WTC11 (cell line): ENCODE measurements around the gene TMEM135. TPM values are rescaled to one million over a fixed set of nuclear protein-coding genes. Genes with fewer than 3 reads are reported as not detected.

Experiments
- ATAC-seq: fragments of 200-7000 bp; cut with Tn5 transposase; 2 replicates; pipeline ENCODE4 v1.10.0; 2021; ENCODE audit warnings: mild to moderate bottlenecking, moderate library complexity
- CTCF ChIA-PET: fragments of 300-600 bp; sonication (Branson Sonifier 250); formaldehyde crosslinking; loops from one replicate; lab custom pipeline; 2021; ENCODE audit warnings: antibody characterized with exemption; lab: Charles Lee
- POLR2A ChIA-PET: fragments of 350-600 bp; sonication (Branson Sonifier 250); formaldehyde crosslinking; loops from one replicate; lab custom pipeline; 2021; ENCODE audit warnings: antibody characterized with exemption; lab: Charles Lee
- DNase-seq: peaks from one replicate; pipeline ENCODE4 v3.0.0; 2021; ENCODE audit warnings: low spot score
- H3K27ac Mint-ChIP-seq: 2 replicates; pipeline ENCODE4 v1.8.0; 2021; ENCODE audit warnings: mixed read lengths
- H3K27me3 Mint-ChIP-seq: 2 replicates; pipeline ENCODE4 v1.8.0; 2021; ENCODE audit warnings: low read depth, mild to moderate bottlenecking, moderate library complexity, mixed read lengths
- H3K36me3 Mint-ChIP-seq: 2 replicates; pipeline ENCODE4 v1.8.0; 2021; ENCODE audit warnings: mixed read lengths
- H3K4me1 Mint-ChIP-seq: 2 replicates; pipeline ENCODE4 v1.8.0; 2022; ENCODE audit warnings: mixed read lengths
- H3K4me3 Mint-ChIP-seq: 2 replicates; pipeline ENCODE4 v1.8.0; 2021; ENCODE audit warnings: mild to moderate bottlenecking, moderate library complexity, mixed read lengths
- H3K9me3 Mint-ChIP-seq: 2 replicates; pipeline ENCODE4 v1.8.0; 2021; ENCODE audit warnings: mixed read lengths
- HMGA2 ChIP-seq: fragments of 250-450 bp; sonication (Bioruptor Pico); IDR thresholded peaks from 2 replicates; pipeline ENCODE4 v1.4.0; 2021; ENCODE audit warnings: mild to moderate bottlenecking, moderate library complexity
- NFE2L1 ChIP-seq: sonication (generic); formaldehyde crosslinking; IDR thresholded peaks from 2 replicates; pipeline ENCODE4 v1.8.1; 2023; ENCODE audit warnings: missing genetic modification reagents
- NR1H2 ChIP-seq: sonication (generic); formaldehyde crosslinking; IDR thresholded peaks from 2 replicates; pipeline ENCODE4 v1.9.0; 2021; ENCODE audit warnings: mild to moderate bottlenecking, moderate library complexity, missing genetic modification reagents
- RELA ChIP-seq: sonication (generic); formaldehyde crosslinking; IDR thresholded peaks from 2 replicates; pipeline ENCODE4 v1.8.1; 2022; ENCODE audit warnings: missing genetic modification reagents, mild to moderate bottlenecking, borderline replicate concordance
- RORB ChIP-seq: fragments of 250-450 bp; sonication (Bioruptor Pico); IDR thresholded peaks from 2 replicates; pipeline ENCODE4 v1.9.0; 2021; ENCODE audit warnings: mild to moderate bottlenecking
- SMAD3 ChIP-seq: sonication (generic); formaldehyde crosslinking; IDR thresholded peaks from 2 replicates; pipeline ENCODE4 v1.8.0; 2022; ENCODE audit warnings: missing genetic modification reagents, mild to moderate bottlenecking, borderline replicate concordance
- TCF7 ChIP-seq: sonication (generic); formaldehyde crosslinking; IDR thresholded peaks from 2 replicates; pipeline ENCODE4 v1.8.0; 2022; ENCODE audit warnings: mild to moderate bottlenecking, low read depth, missing genetic modification reagents, moderate library complexity
- TP53 ChIP-seq: sonication (generic); formaldehyde crosslinking; IDR thresholded peaks from 2 replicates; pipeline ENCODE4 v1.8.1; 2023; ENCODE audit warnings: mild to moderate bottlenecking, missing genetic modification reagents
- total RNA-seq: library from RNA; stranded (reverse); gene quantifications from 3 replicates; pipeline ENCODE4 v1.2.3, GENCODE V29; 2021
- TF ChIP-seq, protein P1 (sequence below): fragments of 250-450 bp; sonication (Bioruptor Pico); IDR thresholded peaks from 2 replicates; pipeline ENCODE4 v2.1.2; 2022; ENCODE audit warnings: mild to moderate bottlenecking, moderate library complexity
- TF ChIP-seq, protein P2 (sequence below): sonication (generic); formaldehyde crosslinking; IDR thresholded peaks from 2 replicates; pipeline ENCODE4 v1.8.0; 2022; ENCODE audit warnings: mild to moderate bottlenecking, missing genetic modification reagents
- TF ChIP-seq, protein P3 (sequence below): sonication (generic); formaldehyde crosslinking; IDR thresholded peaks from 2 replicates; pipeline ENCODE4 v1.8.0; 2022; ENCODE audit warnings: mild to moderate bottlenecking, missing genetic modification reagents
- TF ChIP-seq, protein P4 (sequence below): sonication (generic); formaldehyde crosslinking; IDR thresholded peaks from 2 replicates; pipeline ENCODE4 v1.8.1; 2022; ENCODE audit warnings: mild to moderate bottlenecking, moderate library complexity, missing genetic modification reagents
- TF ChIP-seq, protein P5 (sequence below): sonication (generic); formaldehyde crosslinking; IDR thresholded peaks from 2 replicates; pipeline ENCODE4 v1.8.0; 2022; ENCODE audit warnings: mild to moderate bottlenecking, missing genetic modification reagents
- TF ChIP-seq, protein P6 (sequence below): sonication (generic); formaldehyde crosslinking; IDR thresholded peaks from 2 replicates; pipeline ENCODE4 v1.8.1; 2023; ENCODE audit warnings: mild to moderate bottlenecking, moderate library complexity, missing genetic modification reagents
- TF ChIP-seq, protein P7 (sequence below): sonication (generic); formaldehyde crosslinking; IDR thresholded peaks from 2 replicates; pipeline ENCODE4 v1.8.0; 2023; ENCODE audit warnings: missing genetic modification reagents

Gene TMEM135
- total RNA-seq, 1 experiment from 2014 or later: 35.8 TPM

DNA sequence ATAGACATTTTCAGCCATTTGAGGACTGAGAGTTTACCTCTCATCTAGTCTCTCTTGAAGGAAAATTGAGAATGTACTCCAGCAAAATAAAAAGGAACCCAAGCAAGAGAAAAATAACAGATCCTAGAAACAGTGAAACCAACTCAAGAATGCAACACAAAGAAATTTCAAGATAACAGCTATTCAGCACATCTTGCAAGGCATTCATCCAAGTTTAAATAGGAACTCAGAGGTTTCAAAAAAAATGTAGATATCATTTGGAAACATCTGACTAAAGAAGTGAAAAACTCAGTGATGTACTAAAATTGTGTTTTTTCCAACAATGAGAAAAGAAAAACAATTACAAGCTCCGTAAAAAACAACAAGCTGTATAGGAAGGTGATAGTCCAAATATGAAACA lies 76.4 kb downstream of the TMEM135 start:
- Mint-ChIP-seq H3K27ac (no peak overlapping the region), H3K36me3 (no peaks in the 10 kb centered on the region), H3K4me3 (no peak overlapping the region), H3K4me1 (peaks cover 2% of the 10 kb centered on the region), H3K9me3 (no peaks in the 10 kb centered on the region), H3K27me3 (no peaks in the 10 kb centered on the region; the same call in 1 of the 2 replicates)
- DNase-seq (no peak), ATAC-seq (no peak)
- ChIA-PET CTCF (interaction anchor here (1.3 kb wide), 2 partner anchors 12 to 16 kb away, joined by 3 to 8 read pairs; no protein-coding TSS in a partner anchor), POLR2A (interaction anchor here (0.5 kb wide), 1 partner anchor 110 kb away, joined by 3 read pairs; no protein-coding TSS in a partner anchor)
- TF ChIP-seq, protein P1, sequence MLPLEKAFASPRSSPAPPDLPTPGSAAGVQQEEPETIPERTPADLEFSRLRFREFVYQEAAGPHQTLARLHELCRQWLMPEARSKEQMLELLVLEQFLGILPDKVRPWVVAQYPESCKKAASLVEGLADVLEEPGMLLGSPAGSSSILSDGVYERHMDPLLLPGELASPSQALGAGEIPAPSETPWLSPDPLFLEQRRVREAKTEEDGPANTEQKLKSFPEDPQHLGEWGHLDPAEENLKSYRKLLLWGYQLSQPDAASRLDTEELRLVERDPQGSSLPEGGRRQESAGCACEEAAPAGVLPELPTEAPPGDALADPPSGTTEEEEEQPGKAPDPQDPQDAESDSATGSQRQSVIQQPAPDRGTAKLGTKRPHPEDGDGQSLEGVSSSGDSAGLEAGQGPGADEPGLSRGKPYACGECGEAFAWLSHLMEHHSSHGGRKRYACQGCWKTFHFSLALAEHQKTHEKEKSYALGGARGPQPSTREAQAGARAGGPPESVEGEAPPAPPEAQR: no peak
- TF ChIP-seq NFE2L1 (CRISPR knock-in tag): no peak
- TF ChIP-seq HMGA2: no peak
- TF ChIP-seq, protein P2, sequence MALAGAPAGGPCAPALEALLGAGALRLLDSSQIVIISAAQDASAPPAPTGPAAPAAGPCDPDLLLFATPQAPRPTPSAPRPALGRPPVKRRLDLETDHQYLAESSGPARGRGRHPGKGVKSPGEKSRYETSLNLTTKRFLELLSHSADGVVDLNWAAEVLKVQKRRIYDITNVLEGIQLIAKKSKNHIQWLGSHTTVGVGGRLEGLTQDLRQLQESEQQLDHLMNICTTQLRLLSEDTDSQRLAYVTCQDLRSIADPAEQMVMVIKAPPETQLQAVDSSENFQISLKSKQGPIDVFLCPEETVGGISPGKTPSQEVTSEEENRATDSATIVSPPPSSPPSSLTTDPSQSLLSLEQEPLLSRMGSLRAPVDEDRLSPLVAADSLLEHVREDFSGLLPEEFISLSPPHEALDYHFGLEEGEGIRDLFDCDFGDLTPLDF (CRISPR knock-in tag): no peak
- TF ChIP-seq RORB (CRISPR knock-in tag): no peak
- TF ChIP-seq, protein P3, sequence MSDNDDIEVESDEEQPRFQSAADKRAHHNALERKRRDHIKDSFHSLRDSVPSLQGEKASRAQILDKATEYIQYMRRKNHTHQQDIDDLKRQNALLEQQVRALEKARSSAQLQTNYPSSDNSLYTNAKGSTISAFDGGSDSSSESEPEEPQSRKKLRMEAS: no peak
- no peak for TF ChIP-seq TP53 (CRISPR knock-in tag)
- TF ChIP-seq, protein P4, sequence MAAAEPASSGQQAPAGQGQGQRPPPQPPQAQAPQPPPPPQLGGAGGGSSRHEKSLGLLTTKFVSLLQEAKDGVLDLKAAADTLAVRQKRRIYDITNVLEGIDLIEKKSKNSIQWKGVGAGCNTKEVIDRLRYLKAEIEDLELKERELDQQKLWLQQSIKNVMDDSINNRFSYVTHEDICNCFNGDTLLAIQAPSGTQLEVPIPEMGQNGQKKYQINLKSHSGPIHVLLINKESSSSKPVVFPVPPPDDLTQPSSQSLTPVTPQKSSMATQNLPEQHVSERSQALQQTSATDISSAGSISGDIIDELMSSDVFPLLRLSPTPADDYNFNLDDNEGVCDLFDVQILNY (CRISPR knock-in tag): no peak
- TF ChIP-seq, protein P5, sequence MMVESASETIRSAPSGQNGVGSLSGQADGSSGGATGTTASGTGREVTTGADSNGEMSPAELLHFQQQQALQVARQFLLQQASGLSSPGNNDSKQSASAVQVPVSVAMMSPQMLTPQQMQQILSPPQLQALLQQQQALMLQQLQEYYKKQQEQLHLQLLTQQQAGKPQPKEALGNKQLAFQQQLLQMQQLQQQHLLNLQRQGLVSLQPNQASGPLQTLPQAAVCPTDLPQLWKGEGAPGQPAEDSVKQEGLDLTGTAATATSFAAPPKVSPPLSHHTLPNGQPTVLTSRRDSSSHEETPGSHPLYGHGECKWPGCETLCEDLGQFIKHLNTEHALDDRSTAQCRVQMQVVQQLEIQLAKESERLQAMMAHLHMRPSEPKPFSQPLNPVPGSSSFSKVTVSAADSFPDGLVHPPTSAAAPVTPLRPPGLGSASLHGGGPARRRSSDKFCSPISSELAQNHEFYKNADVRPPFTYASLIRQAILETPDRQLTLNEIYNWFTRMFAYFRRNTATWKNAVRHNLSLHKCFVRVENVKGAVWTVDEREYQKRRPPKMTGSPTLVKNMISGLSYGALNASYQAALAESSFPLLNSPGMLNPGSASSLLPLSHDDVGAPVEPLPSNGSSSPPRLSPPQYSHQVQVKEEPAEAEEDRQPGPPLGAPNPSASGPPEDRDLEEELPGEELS (CRISPR knock-in tag): no peak
- no peak for TF ChIP-seq NR1H2
- no peak for TF ChIP-seq SMAD3
- TF ChIP-seq, protein P6, sequence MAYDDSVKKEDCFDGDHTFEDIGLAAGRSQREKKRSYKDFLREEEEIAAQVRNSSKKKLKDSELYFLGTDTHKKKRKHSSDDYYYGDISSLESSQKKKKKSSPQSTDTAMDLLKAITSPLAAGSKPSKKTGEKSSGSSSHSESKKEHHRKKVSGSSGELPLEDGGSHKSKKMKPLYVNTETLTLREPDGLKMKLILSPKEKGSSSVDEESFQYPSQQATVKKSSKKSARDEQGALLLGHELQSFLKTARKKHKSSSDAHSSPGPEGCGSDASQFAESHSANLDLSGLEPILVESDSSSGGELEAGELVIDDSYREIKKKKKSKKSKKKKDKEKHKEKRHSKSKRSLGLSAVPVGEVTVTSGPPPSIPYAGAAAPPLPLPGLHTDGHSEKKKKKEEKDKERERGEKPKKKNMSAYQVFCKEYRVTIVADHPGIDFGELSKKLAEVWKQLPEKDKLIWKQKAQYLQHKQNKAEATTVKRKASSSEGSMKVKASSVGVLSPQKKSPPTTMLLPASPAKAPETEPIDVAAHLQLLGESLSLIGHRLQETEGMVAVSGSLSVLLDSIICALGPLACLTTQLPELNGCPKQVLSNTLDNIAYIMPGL (CRISPR knock-in tag): no peak
- TF ChIP-seq TCF7 (CRISPR knock-in tag): no peak
- TF ChIP-seq, protein P7, sequence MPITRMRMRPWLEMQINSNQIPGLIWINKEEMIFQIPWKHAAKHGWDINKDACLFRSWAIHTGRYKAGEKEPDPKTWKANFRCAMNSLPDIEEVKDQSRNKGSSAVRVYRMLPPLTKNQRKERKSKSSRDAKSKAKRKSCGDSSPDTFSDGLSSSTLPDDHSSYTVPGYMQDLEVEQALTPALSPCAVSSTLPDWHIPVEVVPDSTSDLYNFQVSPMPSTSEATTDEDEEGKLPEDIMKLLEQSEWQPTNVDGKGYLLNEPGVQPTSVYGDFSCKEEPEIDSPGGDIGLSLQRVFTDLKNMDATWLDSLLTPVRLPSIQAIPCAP (CRISPR knock-in tag): no peak

DNA sequence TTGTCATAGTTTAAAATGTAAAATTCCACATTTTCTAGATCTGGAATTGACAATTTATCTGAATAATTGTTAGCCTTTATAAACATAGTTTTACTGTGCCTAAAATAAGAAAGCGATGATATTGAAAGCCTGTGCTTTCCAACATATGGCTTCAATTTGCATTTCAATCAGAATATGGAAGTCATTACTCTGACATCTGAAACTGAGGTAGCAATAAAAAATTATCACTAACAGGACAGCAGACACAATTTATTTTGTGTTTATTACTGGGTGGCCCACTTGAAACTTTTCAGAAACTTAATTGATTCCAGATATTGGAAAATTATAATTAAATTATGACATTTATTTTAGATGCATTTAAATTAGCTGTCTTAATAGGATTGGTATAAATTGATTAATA lies 78.5 kb downstream of the TMEM135 start:
- TF ChIP-seq RELA (CRISPR knock-in tag): no peak
- no peak overlapping the region for H3K4me3 Mint-ChIP-seq
- H3K27me3 Mint-ChIP-seq: no peaks in the 10 kb centered on the region
- POLR2A ChIA-PET: no interaction called here
- H3K4me1 Mint-ChIP-seq: peaks cover 10% of the 10 kb centered on the region
- no peak overlapping the region for H3K27ac Mint-ChIP-seq
- no peaks in the 10 kb centered on the region for H3K9me3 Mint-ChIP-seq
- no peak for ATAC-seq
- no peaks in the 10 kb centered on the region for H3K36me3 Mint-ChIP-seq
- CTCF ChIA-PET: interaction anchor here (1.3 kb wide), 1 partner anchor 18 kb away, joined by 4 read pairs; no protein-coding TSS in a partner anchor
- DNase-seq: no peak
